CD4-positive, alpha-beta T cell treated with Interleukin-15 for 1 hour (primary cell): ENCODE measurements around the gene COL28A1.

Experiments used
- DNase-seq: peaks from one replicate; pipeline ENCODE4 v3.0.0-alpha.2; 2020

COL28A1 gene

DNA sequence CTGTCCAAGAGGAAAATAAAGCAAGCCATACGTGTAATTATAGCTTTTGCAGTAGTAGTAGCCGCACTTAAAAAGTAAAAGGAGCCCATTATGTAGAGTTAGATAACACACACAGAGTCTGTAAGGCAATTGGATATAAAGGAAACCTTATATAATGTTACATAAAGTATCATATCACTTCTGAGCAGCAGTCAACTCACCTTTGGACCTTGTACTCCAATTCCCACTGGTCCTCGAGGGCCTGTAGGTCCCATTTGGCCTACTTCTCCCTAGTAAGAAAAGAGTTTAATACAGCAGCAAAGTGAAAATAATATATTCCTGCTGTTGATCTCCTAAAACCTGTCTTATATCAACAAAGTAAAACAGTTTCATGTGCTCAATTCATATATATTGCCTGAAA is 83.6 kb downstream of the COL28A1 start:
- DNase-seq: no peak

DNA sequence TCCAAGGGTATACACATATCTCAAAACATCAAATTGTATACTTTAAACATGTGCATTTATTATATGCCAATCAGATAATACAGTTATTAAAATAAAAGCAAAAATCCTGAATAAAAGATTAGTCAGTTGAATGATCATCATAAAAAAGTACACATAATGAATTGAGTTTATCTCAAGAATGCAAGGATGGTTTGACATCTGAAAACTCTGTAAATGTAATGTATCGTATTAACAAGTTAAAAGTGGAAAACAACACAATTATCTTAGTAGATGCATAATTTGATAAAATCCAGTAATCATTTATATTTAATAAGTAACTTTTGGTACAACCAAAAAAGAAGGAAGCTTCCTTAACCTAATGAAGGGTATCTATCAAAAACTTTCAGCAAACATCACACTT is 86.6 kb downstream of the COL28A1 start:
- DNase-seq: no peak

DNA sequence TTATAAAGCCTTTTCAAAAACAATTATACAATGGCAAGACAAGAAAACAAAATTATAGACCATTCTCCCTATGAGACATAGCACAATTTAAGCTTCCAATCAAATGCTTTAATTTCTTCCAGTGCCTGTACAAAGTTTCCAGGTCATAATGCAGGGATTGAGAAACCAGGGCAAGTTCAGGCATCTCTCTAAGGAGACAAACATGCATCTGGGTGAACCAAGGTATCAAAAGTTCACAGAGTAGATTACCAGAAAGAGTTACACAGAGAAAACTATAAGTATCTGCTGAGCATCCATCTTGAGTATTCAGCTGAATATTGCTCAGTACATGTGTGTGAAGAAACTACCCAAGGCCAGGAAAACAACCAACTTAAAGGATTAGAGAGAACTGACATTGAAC is 89.1 kb downstream of the COL28A1 start:
- no peak for DNase-seq

DNA sequence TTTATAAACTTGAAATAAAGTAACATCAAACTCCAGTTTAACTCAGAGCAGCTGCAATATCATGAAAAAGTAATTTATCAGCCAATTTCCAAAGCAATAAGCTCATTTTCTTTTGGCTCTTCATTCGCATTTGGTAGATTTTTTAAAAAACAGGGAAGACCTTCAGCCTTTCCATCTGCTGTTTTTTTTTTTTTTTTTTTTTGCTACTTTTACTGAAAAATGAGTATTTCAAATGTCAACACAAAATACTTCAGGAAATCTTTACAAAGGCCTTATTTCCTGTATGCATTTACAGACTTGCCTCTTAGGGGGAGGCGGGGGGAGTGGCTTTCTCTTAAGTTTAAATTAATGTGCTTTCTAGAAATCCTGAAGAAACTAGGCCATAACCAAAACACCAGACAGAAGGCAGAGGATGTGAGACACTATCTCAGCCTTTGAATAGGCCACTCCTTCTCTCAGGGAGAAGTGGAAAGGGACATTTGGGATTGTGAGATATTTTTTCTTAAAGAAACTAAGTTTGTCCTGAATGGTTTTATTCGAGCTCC is 91.8 kb downstream of the COL28A1 start:
- DNase-seq: no peak

DNA sequence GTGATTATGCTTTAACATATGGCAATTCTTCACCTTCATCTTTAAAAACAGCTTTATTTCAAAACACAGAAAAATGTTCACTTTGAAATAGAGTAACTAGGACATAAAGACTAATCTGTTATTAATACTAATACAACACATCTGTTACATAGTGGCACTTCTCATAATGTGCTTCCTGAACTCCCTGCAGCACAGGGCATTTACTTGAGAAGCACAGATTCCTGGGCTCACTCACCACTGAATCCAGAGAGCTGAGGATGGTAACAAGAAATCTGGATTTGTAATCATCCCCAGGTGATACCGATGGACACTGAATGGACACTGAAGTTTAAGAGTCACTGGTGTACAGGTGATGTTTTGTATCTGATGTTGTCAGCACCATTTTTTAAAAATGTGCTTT is 96.1 kb downstream of the COL28A1 start:
- no peak for DNase-seq

DNA sequence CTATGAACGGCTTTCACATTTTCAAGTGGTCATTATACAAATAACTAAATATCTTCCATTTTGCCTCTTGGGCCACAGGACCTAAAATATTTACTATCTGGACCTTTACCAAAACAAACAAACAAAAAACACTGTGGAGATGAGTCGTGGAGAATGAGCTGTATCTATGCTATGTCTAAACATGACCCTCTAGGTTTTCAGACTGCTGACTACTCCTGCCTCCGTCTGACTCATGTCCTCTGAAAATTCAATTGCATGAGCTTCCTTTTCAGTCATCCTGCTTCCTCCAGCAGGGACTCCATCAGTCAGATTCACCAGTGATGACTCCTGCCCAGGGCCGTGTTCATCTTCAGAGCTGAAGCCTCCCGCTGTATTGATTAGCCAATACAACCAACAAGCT is 96.8 kb downstream of the COL28A1 start:
- no peak for DNase-seq

DNA sequence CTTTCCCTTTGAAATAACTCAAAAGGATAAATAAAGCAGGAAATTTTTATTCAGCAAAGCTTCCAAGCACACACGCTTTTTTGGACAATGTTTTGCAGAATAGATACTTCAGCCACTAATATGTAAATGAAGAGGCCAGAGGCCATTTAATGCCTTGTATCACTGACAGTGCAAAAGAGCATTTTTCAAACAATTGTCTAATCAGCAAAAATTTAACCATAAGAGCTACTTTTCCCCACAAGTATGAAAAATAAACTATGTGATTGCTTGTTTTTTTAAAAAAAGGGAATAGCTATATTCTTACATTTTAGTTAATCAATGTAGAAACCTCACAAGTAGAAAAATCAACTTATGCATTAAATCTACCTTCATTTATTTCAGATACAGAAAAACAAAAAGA is 99.7 kb downstream of the COL28A1 start:
- DNase-seq: no peak

DNA sequence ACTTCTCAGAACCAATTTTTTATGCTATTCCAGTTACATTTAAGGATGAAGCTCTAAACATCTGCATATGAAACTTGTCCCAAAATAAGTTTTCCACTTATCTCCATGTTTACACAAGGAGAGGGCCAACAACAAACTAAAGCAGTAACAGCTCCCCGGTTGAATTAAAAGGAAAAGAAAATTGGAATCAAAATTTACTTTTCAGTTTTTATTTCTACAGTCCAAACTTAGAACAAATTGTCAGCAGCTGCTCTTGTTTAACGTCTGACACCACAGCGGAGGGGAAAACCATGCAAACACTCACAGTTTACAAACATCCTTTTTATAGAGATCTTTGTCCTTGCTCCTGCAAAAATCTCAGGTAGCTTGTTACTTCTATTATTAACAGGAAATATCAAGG is 101.3 kb downstream of the COL28A1 start:
- DNase-seq: no peak

DNA sequence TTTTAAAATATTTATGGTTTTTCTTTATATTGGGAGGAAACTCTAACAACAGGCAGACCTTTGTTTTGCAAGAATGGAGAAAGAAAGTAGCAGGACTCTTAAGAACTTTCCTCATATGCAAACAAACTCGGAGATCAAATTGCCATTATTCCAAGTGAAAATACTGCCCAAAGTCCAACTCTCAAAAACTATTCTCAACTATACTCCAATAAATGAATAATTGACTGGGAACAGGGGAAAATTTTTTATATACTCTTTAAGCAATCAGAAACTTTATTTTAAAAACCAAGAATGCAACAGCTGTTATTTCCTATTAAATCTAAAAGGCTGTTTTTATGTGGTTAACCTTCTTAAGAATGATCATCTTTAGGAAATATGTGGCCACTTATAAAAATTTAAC is 101.9 kb downstream of the COL28A1 start:
- no peak for DNase-seq

DNA sequence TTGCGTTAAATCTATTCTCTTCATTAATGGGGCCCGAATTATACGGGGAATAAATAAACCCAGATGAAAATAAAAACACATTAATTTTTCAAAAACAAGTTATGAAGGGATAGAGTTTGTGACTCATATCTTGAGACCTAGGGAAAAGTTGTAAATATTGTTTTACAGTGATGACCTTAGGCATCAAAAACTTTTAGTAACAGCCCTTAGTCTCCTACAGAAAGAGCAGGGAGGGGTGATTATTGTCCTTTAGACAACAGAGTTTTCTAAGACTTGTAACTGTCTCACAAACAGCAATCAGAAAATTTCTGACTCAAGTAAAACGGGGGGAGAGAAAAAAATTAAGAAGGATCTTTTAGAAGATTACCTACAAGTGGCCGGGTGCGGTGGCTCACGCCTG is 102.7 kb downstream of the COL28A1 start:
- no peak for DNase-seq

DNA sequence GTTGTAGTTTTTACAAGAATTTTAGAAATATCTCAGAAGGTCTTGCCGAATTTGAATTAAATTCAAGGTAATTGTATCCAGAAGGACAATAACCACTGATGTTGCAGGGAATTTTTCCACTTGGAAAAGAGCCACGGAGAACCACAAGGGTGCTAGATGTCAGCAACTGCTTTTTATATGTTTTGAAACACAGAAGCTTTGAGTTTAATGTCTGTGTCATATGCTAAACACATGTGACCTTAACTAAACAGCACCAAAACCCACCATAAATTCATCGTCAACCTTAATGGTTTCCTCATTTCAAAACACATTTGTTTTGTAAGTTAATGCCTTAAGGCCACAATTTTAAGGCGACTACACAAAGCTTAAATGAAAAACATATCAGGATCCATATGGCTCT is 106.9 kb downstream of the COL28A1 start:
- DNase-seq: no peak

DNA sequence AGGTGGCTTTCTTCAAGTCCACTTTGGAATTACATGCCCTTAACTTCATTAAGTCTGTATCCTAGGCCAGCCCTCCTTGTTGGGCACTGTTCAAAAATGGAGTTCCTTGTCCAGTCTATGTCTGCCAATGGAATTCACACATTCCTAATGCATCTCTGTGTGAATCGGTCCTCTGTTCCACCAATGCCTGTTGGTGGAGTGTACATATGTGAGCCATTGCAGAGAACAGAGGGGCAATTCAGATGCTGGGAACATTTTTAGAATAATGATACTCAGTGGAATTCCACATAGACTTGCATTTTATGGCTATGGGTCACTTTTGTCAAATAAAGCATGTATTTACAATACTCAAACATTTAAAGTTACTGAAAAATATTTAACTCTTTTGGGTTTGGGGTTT is 108.3 kb downstream of the COL28A1 start:
- no peak for DNase-seq

DNA sequence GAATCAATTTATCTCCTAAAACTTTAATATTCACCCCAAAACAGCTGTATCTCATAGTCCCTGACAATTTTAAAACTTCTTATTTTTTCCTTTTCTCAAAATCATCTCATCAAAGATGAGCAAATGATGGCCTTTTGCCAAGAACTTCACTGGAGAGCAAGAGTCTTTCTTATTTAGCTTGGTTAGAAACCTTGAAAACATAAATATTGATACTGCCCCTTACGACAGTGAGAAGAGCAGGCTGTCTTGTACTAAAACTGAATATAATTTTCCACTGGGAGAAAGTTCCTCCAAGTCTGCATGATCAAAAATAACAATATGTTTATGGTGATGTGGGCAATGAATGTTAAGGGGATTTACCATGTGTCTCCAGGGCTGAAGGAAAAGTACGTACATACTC is 109.0 kb downstream of the COL28A1 start:
- DNase-seq: no peak

DNA sequence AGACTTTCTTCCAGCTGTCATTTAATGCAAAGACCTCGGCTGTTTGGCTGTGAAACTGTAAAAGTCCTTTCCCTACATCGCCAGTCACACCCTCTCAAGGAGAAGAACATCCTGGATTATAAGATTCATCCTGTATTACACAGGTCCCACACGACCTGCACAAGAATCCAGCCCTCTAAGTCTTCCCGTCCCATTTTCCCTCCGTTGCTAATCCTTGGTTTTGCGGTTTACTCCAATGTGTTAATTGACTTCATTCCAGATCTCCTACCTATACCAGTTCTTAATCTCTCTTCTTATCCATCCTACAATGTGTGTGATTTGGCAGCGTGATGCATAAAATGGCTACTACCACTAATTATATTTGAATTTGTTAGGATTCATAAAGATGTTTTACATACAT is 110.4 kb downstream of the COL28A1 start:
- DNase-seq: no peak

DNA sequence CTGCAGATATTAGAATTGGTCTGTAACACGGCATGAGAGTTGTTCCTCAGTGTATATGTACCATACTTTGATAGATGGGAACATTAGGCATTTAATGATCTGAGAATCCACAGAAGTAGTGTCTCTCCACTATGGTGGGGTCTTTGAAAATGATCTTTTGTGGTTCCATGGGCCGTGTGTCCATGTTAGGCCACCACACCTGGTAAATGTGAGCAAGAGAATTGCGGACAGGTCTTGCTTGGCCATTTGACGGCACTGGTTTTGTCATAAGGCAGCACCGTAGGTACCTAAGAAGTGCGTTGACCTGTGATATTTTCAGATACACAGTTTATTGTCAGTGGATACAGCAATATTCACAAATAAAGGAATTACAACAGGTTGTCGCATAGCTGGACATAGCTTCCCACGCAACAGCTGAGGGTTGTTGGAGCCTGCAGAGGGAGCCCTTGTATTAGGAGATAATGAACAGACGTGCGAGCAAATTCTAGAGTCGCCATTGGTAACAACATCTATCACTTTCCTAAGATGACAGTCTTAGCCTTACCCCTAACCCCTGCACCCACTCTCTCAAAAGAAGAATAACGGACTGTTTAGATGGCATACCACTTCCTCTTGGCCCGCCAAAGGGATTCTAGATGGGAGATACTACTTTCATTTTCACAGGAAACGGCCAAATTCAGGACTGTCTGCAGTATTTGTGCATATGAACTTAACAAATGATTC is 111.4 kb downstream of the COL28A1 start:
- DNase-seq: peak; percentile 45

DNA sequence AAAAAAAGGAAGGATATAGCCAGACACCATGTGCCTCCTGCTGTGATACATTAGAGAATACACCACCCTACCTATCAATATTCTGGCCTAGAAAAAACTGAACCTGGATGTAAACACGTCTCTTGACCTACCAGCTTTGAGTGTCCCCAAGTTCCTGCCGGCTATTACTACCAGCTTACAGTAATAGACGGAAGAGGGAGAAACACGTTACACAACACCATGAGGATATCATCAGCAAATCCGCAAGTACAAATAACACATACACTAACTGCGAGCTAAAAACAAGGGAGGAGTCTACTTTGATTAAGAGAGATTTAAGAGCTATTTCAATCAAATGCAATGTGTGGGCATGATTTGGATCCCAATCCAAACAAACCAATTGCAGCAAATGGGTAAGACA is 113.0 kb downstream of the COL28A1 start:
- no peak for DNase-seq

DNA sequence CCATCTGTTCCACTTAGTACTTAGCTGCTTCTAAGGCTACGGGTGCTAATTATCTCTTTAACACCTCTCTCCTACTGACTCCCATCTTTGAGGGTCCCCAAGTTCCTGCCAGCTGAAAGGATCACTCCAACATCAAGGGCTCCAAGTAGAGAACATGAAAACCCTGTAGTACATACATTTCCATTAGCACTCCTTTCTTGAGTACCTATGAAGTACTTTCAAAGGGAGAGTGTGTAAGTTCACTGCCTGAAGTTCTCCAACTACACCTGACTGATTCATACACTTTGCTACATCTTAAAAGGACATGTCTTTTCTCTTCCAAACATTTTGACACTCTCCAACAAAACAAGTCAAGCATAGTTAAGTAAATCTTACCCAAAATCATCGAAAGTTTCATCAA is 113.8 kb downstream of the COL28A1 start:
- no peak for DNase-seq

DNA sequence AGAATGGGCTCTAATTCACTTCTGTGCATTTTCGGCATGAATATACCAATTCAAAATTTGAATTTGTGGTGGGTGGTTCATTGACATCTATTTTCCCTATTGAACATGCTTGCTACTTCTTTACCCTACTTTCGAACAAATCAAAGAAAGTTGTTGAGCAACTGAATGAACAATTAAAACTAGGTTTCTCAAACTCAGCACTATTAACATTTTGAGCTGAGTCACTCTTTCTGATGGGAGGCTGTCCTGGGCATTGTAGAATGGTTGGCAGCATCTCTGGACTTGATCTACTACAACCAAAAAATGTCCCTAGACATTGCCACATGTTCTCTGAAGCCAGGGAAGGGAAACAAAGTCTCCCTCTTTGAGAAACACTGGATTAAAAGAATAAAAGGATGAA is 116.7 kb downstream of the COL28A1 start:
- DNase-seq: no peak

DNA sequence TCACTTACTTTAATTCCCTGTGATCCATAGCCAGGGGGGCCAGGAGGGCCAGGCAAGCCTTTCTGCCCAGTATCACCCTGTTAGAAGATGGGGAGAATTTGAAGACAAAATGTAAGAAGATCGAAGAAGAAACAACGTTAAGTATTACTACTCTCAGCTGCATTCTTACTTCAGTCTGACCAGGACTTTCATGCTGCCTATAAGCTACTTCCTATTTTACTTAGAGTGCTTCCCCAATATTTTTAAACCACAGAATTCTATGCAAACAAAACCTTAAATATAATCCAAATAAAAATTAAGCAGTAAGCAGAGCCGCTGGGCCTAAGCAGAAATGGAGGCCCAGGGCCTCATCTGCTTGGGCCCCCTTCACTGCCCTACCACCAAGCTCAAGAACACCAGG is 117.8 kb downstream of the COL28A1 start:
- no peak for DNase-seq

DNA sequence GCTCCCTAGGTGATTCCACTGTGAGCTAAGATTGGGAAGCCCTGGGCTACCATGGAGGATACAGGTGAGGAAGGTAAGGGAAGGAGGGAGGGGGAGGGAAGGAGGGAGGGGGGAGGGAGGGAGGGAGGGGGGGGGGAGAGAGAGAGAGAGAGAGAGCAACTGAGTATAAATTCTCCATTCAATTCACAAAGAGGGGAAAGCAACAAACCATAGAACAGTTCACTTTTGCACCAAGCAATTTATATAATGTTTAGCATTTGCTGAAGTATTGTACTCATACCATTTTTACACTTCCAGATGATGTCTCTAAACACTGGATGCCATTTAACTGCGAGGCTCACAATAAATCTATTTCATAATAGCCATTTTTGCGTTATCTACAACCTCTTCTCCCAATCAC is 118.3 kb downstream of the COL28A1 start:
- DNase-seq: no peak

DNA sequence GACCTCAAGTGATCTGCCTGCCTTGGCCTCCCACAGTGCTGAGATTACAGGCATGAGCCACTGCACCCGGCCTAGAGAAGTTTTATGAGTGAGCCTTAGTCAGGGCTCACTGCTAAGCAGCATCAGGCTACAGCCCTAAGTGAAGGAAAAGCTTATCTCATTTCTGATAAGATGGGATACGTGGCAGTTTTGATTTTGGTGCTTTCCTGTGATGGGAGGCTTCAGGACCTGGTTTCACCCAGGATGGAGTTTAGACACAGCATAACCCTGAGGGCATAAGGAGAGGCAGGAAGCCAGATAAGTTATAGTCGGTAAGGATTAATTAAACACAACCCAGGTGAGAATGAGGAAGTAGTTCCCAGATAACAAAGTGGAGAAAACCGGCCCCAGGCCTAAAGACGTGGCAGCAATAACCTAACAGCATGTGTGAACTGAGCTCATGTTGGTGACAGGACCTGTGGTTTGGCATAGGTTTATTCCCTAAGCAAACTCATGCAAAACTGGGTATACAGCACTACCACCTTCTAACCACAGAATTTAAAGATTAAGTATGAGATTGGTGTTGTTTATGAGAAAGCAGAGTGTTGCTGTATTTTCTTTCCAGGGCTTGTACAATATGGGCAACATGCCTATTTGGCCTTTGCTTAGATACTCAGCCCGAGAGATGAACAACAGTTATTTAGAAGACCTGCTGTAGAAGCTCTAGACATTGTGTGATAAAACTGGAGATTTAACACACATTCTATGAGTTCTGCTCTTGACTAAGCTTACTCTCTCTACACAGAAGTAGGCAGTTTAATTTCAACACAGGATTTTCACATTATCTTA is 119.4 kb downstream of the COL28A1 start:
- DNase-seq: no peak

DNA sequence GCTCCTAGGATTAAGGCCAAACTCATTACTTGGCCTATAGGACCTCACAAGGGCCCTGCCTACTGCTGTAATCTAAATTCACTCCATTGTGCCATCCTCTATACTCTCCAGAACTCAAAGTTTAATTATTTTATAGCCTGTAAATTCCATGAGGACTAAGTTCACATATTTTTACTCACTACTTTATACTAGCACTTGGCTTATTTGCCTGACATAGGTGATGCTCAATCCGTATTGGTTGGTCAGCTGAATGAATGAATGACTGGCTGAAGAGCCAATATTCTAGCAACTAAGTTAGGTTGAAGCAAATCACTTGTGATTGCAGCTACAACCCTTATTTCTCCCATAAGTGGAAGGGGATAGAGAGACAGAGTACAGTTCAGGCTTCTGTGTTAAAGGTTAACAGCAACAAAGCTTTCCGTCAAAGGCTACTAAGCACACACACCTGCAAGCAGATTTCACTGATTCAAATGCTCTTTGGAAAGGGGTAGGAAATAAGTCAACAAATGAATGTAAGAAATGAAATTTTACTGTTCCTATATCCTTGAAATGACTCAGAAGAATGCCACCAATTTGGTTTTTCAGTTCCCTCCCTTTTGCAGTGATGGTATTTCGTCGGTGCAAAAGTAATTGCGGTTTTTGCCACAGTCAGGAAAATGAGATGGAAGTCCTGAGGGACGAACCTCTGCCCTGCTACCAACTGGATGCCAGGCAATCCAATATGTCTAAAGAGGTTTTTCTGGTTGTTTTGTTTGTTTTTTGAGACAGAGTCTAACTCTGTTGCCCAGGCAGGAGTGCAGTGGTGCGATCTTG is 120.7 kb downstream of the COL28A1 start:
- no peak for DNase-seq

DNA sequence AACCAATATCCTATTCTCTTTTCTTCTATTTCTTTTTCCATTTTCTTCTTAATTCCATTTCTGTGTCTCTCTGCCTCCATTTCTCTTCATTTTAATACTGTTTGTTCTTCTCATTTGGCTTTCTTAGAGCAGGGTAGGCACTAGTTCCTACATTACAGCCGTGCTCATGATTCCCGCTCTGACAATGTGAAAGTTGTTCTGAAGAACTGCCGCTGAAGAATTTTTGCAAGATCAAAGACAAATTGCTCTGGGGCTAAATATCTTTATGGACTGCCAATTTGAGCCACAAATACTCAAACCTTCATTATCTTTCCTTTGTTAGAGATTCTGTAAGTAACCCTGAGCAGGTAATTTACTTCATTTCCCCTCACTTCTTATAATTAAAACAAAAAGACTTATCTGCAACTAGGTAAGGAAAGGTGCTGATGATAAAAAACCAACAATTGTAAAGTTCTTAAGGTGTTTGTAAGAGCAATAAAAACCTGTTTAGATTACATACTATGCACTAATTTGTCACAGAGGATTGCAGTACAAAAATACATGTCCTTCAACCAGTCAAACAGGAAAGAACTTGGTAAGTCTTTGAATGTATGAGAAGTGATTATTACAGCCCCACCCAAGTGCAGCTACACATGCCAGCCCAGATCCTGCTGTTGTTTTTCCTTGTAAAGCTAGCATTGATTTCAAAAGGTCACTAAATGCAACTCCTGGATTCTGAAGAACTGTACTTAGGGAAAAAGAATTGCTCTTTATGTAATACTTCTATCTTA is 127.5 kb downstream of the COL28A1 start:
- DNase-seq: no peak
